ENCODE measurements around the gene TRUB1.
"Not testable (repeated sequence)": the region's sequence is repeated elsewhere in the genome, so short reads cannot be mapped to it uniquely, and the experiment has no call there.

TRUB1 gene

GRCh38 chr10:114937962-114938855, at the start of gene TRUB1:
Gene TRUB1 (plus strand): TSS chr10:114938195. CDS start chr10:114938254, 59 bp downstream.
- Histone ChIP-seq H3K4me2 (peak within 1 kb of the TSS; percentile 71 to 93 (median 90)), H4K20me1 (peaks cover 0 to 10% (median 0%) of the 10 kb centered on the region in 11 experiments; a peak in 2 of 22 replicates), H3K36me3 (peaks cover 16 to 31% (median 26%) of the 10 kb centered on the region in 11 experiments), H3K27me3 (no peaks in the 10 kb centered on the region), H3K9ac (peak within 1 kb of the TSS; percentile 88 to 97 (median 94)), H3K27ac (peak within 1 kb of the TSS; percentile 87 to 97 (median 91)), H3K4me1 (peaks cover 14 to 26% (median 18%) of the 10 kb centered on the region in 10 experiments), H3K4me3 (peak within 1 kb of the TSS; percentile 78 to 96 (median 92)), H3K9me3 (replicated peaks in 1 of 11) (0 out of 22 replicates have a peak, but pooled peaks cover 0 to 4% (median 0%) of the 10 kb centered on the region in 11 experiments)
- TF ChIP-seq Cebpa-rat (IDR thresholded peaks at IDR 0.05) = peak in 10 of 11 experiments; percentile 47 to 93 (median 76); a peak in 15 of 22 replicates

DNA sequence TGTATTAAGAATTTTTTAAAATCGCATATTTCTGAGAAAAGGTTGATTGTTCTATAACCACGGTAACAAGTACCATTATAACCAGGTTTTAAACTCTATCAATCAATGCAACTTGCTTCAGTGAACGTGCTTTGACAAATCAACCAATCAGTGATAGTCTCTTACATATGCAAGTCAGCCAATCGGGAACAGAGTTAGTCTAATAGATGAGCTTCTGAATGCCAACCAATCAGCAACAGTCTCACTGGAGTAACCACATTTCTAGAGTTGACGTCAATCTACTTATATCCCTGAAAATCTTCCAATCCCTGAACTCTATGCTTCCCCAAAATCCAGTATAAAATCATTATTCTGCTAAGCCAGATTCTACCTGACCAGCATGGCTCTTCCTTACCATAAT, 44.7 kb upstream of the TRUB1 start:
- no peaks in the 10 kb centered on the region for H4K20me1 ChIP-seq
- TF ChIP-seq Cebpa-rat (IDR thresholded peaks at IDR 0.05) = no peak
- H3K27ac ChIP-seq = no peak overlapping the region
- no peaks in the 10 kb centered on the region for H3K36me3 ChIP-seq
- H3K4me3 ChIP-seq = no peak overlapping the region
- no peaks in the 10 kb centered on the region for H3K9me3 ChIP-seq (replicated peaks in 1 of 11)
- H3K27me3 ChIP-seq = no peaks in the 10 kb centered on the region
- H3K4me1 ChIP-seq = peaks cover 0 to 7% (median 0%) of the 10 kb centered on the region in 10 experiments; a peak in 1 of 20 replicates
- H3K9ac ChIP-seq = no peak overlapping the region
- no peak overlapping the region for H3K4me2 ChIP-seq

DNA sequence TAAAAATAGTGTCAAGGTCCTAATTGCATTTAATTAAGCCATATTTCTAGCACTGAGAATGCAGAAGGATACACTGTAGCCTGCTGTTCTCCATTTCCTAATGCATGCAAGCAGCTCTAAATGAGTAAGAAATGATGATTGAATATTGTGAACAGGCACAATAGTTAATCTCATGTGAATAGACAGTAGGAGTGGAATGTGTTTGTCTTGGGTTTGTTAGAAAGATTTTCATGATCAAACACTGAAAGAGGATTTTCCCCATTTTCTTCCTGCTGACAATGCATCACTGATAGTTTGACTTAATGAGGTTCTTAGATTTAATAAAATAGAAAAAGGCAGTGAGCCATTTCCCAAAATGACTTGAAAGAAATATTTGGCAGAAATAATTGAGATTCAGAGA, 43.1 kb upstream of the TRUB1 start:
- H3K9me3 ChIP-seq (replicated peaks in 1 of 11) = no peaks in the 10 kb centered on the region
- H4K20me1 ChIP-seq = no peaks in the 10 kb centered on the region
- no peak overlapping the region for H3K4me2 ChIP-seq
- no peak overlapping the region for H3K4me3 ChIP-seq
- H3K27me3 ChIP-seq = no peaks in the 10 kb centered on the region
- H3K4me1 ChIP-seq = peaks cover 0 to 7% (median 0%) of the 10 kb centered on the region in 10 experiments; a peak in 1 of 20 replicates
- no peak overlapping the region for H3K9ac ChIP-seq
- no peak for TF ChIP-seq Cebpa-rat (IDR thresholded peaks at IDR 0.05)
- no peaks in the 10 kb centered on the region for H3K36me3 ChIP-seq
- no peak overlapping the region for H3K27ac ChIP-seq

- H4K20me1 ChIP-seq; H3K36me3 ChIP-seq; H3K4me1 ChIP-seq; H3K4me2 ChIP-seq; H3K4me3 ChIP-seq; H3K9me3 ChIP-seq (replicated peaks in 1 of 11); H3K27ac ChIP-seq; H3K27me3 ChIP-seq; H3K9ac ChIP-seq: not testable (repeated sequence)
Observed at GRCh38 chr10:114897011-114897410, 41.0 kb upstream of the TRUB1 start.

GRCh38 chr10:114897593-114897992, 40.4 kb upstream of the TRUB1 start:
- TF ChIP-seq Cebpa-rat (IDR thresholded peaks at IDR 0.05) = no peak
- Histone ChIP-seq H3K9me3 (replicated peaks in 1 of 11) (no peaks in the 10 kb centered on the region), H3K27ac (no peak overlapping the region), H3K27me3 (no peaks in the 10 kb centered on the region), H3K36me3 (no peaks in the 10 kb centered on the region), H3K4me1 (peaks cover 0 to 7% (median 0%) of the 10 kb centered on the region in 10 experiments; a peak in 1 of 20 replicates), H3K9ac (no peak overlapping the region), H3K4me2 (no peak overlapping the region), H4K20me1 (no peaks in the 10 kb centered on the region), H3K4me3 (no peak overlapping the region)

GRCh38 chr10:114899982-114900381, 38.0 kb upstream of the TRUB1 start:
- no peaks in the 10 kb centered on the region for H3K9me3 ChIP-seq (replicated peaks in 1 of 11)
- no peak overlapping the region for H3K4me3 ChIP-seq
- no peaks in the 10 kb centered on the region for H3K36me3 ChIP-seq
- TF ChIP-seq Cebpa-rat (IDR thresholded peaks at IDR 0.05) = no peak
- no peak overlapping the region for H3K9ac ChIP-seq
- no peak overlapping the region for H3K27ac ChIP-seq
- H3K4me2 ChIP-seq = no peak overlapping the region
- no peaks in the 10 kb centered on the region for H3K27me3 ChIP-seq
- peaks cover 0 to 7% (median 0%) of the 10 kb centered on the region in 10 experiments; a peak in 1 of 20 replicates for H3K4me1 ChIP-seq
- no peaks in the 10 kb centered on the region for H4K20me1 ChIP-seq

DNA sequence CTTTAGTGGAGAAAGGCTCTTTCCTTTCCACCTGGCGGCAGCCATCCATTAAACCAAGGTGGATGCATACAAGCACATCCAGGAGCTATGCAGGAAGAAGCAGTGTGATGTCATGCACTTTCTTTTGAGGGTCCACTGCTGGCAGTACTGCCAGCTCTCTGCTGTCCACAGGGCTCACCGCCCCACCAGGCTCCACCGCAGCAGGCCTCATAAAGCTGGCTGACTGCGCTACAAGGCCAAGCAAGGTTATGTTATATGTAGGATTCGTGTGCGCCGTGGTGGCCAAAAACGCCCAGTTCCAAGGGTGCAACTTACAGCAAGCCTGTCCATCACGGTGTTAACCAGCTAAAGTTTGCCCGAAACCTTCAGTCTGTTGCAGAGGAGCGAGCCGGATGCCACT, 37.3 kb upstream of the TRUB1 start:
- Histone ChIP-seq H3K4me3 (no peak overlapping the region), H3K9me3 (replicated peaks in 1 of 11) (no peaks in the 10 kb centered on the region), H4K20me1 (no peaks in the 10 kb centered on the region), H3K4me2 (no peak overlapping the region), H3K9ac (no peak overlapping the region), H3K4me1 (peaks cover 0 to 7% (median 0%) of the 10 kb centered on the region in 10 experiments; a peak in 1 of 20 replicates), H3K27ac (no peak overlapping the region), H3K36me3 (no peaks in the 10 kb centered on the region), H3K27me3 (no peaks in the 10 kb centered on the region)
- no peak for TF ChIP-seq Cebpa-rat (IDR thresholded peaks at IDR 0.05)

DNA sequence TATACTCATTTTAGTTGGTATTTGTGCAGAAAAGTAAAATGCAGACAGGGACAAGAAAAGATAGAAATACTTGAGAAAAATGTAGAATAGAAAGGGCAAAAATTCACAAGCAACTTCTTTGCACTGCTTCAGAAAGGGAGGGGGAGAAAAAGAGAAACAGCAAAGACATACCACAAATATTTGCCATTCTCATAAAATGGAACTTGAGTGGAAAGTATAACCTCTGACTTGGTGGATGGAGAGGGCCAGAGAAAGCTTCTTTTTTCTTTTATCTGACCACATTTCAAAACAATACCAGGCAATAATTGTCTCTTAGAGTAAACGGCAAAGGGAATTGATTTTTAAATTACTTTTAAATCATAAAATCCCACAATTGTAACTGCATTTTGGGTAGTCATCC, 35.8 kb upstream of the TRUB1 start:
- no peak overlapping the region for H3K27ac ChIP-seq
- H3K27me3 ChIP-seq = no peaks in the 10 kb centered on the region
- no peaks in the 10 kb centered on the region; a peak in 1 of 20 replicates for H3K4me1 ChIP-seq
- H3K4me3 ChIP-seq = no peak overlapping the region
- no peak for TF ChIP-seq Cebpa-rat (IDR thresholded peaks at IDR 0.05)
- no peaks in the 10 kb centered on the region for H3K36me3 ChIP-seq
- H3K9me3 ChIP-seq (replicated peaks in 1 of 11) = no peaks in the 10 kb centered on the region
- no peaks in the 10 kb centered on the region for H4K20me1 ChIP-seq
- no peak overlapping the region for H3K4me2 ChIP-seq
- no peak overlapping the region for H3K9ac ChIP-seq

- Histone ChIP-seq H3K36me3 (no peaks in the 10 kb centered on the region), H3K27me3 (no peaks in the 10 kb centered on the region), H4K20me1 (no peaks in the 10 kb centered on the region), H3K4me3 (no peak overlapping the region), H3K9me3 (replicated peaks in 1 of 11) (0 out of 22 replicates have a peak, but pooled peaks cover 0 to 5% (median 0%) of the 10 kb centered on the region in 11 experiments), H3K9ac (no peak overlapping the region), H3K27ac (no peak overlapping the region), H3K4me2 (no peak overlapping the region), H3K4me1 (no peaks in the 10 kb centered on the region)
- TF ChIP-seq Cebpa-rat (IDR thresholded peaks at IDR 0.05) = no peak
Observed at GRCh38 chr10:114905450-114905849, 32.5 kb upstream of the TRUB1 start.

Data from BLaER1 treated with 17β-estradiol and CSF1 and Interleukin-3, amounts not matched to agents 10 nM and 100 nM (cell line).